Mesenchymal stem cell (in vitro differentiated cells and primary cell): Measurements from ENCODE around the gene ZNF417.
"Not testable (repeated sequence)": the region's sequence is repeated elsewhere in the genome, so short reads cannot be mapped to it uniquely, and the experiment has no call there.

Source experiments
- DNase-seq: peaks from one replicate; pipeline ENCODE4 v3.0.0-alpha.2; 2013
- H2AFZ ChIP-seq: one replicate; pipeline ENCODE4 v1.6.1; 2013; ENCODE audit warnings: low read depth, mild to moderate bottlenecking, control low read depth, inconsistent platforms, low read length, moderate library complexity
- H2AK5ac ChIP-seq: 2 replicates; pipeline ENCODE4 v1.6.1; 2013; ENCODE audit warnings: low read length, moderate library complexity, mild to moderate bottlenecking, inconsistent platforms; ENCODE audit not compliant: severe bottlenecking
- H2BK120ac ChIP-seq: one replicate; pipeline ENCODE4 v1.6.1; 2013; ENCODE audit warnings: low read depth, mild to moderate bottlenecking, inconsistent platforms, low read length, moderate library complexity
- H2BK12ac ChIP-seq, 2 experiments: one replicate each; pipeline ENCODE4 v1.6.1; 2013; ENCODE audit warnings: inconsistent platforms in 2 of 2, low read length in 2 of 2, mild to moderate bottlenecking in 2 of 2, moderate library complexity in 2 of 2, control low read depth in 1 of 2
- H2BK15ac ChIP-seq: one replicate; pipeline ENCODE4 v1.6.1; 2013; ENCODE audit warnings: mild to moderate bottlenecking, low read depth, inconsistent platforms; ENCODE audit not compliant: poor library complexity, severe bottlenecking
- H2BK5ac ChIP-seq: 2 replicates; pipeline ENCODE4 v1.6.1; 2013; ENCODE audit warnings: low read depth, mild to moderate bottlenecking, low read length, control low read depth, inconsistent platforms; ENCODE audit not compliant: poor library complexity, severe bottlenecking
- H3K14ac ChIP-seq, 2 experiments: one replicate each; pipeline ENCODE4 v1.6.1; 2013; ENCODE audit warnings: inconsistent platforms in 2 of 2, low read length in 2 of 2, control low read depth in 1 of 2, mild to moderate bottlenecking in 1 of 2, moderate library complexity in 1 of 2
- H3K18ac ChIP-seq, 2 experiments: one replicate each; pipeline ENCODE4 v1.6.1; 2013; ENCODE audit warnings: inconsistent platforms in 2 of 2, low read length in 2 of 2, control low read depth in 1 of 2, low read depth in 1 of 2, mild to moderate bottlenecking in 1 of 2
- H3K23ac ChIP-seq, 2 experiments: one replicate each; pipeline ENCODE4 v1.6.1; 2013; ENCODE audit warnings: inconsistent platforms in 2 of 2, low read length in 2 of 2, mild to moderate bottlenecking in 2 of 2, moderate library complexity in 2 of 2, control low read depth in 1 of 2
- H3K27ac ChIP-seq: 2 replicates; pipeline ENCODE4 v1.5.1; 2013; ENCODE audit warnings: mild to moderate bottlenecking, moderate library complexity, low read length, control low read depth, inconsistent platforms; ENCODE audit not compliant: poor library complexity, severe bottlenecking
- H3K27me3 ChIP-seq, 2 experiments: 2 replicates each; pipeline versions ENCODE4 v1.6.1 to v1.7.0; 2013; ENCODE audit warnings: low read length in 2 of 2, mild to moderate bottlenecking in 2 of 2, moderate library complexity in 2 of 2, control low read depth in 1 of 2, inconsistent platforms in 1 of 2; ENCODE audit not compliant: control insufficient read depth in 1 of 2, insufficient read depth in 1 of 2
- H3K36me3 ChIP-seq, 2 experiments: 2 replicates each; pipeline versions ENCODE4 v1.6.1 to v1.7.0; 2013; ENCODE audit warnings: low read length in 2 of 2, control low read depth in 1 of 2, inconsistent platforms in 1 of 2, low read depth in 1 of 2, mild to moderate bottlenecking in 1 of 2; ENCODE audit not compliant: insufficient read depth in 2 of 2, control insufficient read depth in 1 of 2
- H3K4ac ChIP-seq, 2 experiments: one replicate each; pipeline ENCODE4 v1.6.1; 2013; ENCODE audit warnings: inconsistent platforms in 2 of 2, low read length in 2 of 2, mild to moderate bottlenecking in 2 of 2, moderate library complexity in 2 of 2, control low read depth in 1 of 2, low read depth in 1 of 2
- H3K4me1 ChIP-seq: 2 replicates; pipeline ENCODE4 v1.6.1; 2013; ENCODE audit warnings: low read depth, low read length, control low read depth; ENCODE audit not compliant: control insufficient read depth, insufficient read depth
- H3K4me2 ChIP-seq: 2 replicates; pipeline ENCODE4 v1.6.1; 2013; ENCODE audit warnings: low read length, mild to moderate bottlenecking, inconsistent platforms; ENCODE audit not compliant: poor library complexity, severe bottlenecking
- H3K4me3 ChIP-seq, 2 experiments: 2 replicates each; pipeline versions ENCODE4 v1.5.1 to v1.7.0; 2013; ENCODE audit warnings: low read length in 2 of 2, mild to moderate bottlenecking in 2 of 2, control low read depth in 1 of 2, low read depth in 1 of 2; ENCODE audit not compliant: insufficient read depth in 1 of 2
- H3K79me1 ChIP-seq: replicated peaks from 2 replicates; pipeline ENCODE4 v1.6.1; 2013; ENCODE audit warnings: mild to moderate bottlenecking, control low read depth, low read length, inconsistent platforms; ENCODE audit not compliant: poor library complexity, severe bottlenecking
- H3K9ac ChIP-seq: 2 replicates; pipeline ENCODE4 v1.7.0; 2013; ENCODE audit warnings: mild to moderate bottlenecking, low read length, moderate library complexity
- H3K9me3 ChIP-seq: 2 replicates; pipeline ENCODE4 v1.7.0; 2013; ENCODE audit warnings: mild to moderate bottlenecking, low read length; ENCODE audit not compliant: control insufficient read depth
- H4K8ac ChIP-seq: one replicate; pipeline ENCODE4 v1.6.1; 2013; ENCODE audit warnings: inconsistent platforms, mild to moderate bottlenecking, low read length, moderate library complexity
- H4K91ac ChIP-seq: one replicate; pipeline ENCODE4 v1.6.1; 2013; ENCODE audit warnings: mild to moderate bottlenecking, low read length, inconsistent platforms
- WGBS: methylation state at CpG from one replicate; pipeline ENCODE4 v1.1.7; 2013; ENCODE audit warnings: mixed read lengths; 5-methylcytosine and 5-hydroxymethylcytosine counted together

Gene ZNF417

DNA sequence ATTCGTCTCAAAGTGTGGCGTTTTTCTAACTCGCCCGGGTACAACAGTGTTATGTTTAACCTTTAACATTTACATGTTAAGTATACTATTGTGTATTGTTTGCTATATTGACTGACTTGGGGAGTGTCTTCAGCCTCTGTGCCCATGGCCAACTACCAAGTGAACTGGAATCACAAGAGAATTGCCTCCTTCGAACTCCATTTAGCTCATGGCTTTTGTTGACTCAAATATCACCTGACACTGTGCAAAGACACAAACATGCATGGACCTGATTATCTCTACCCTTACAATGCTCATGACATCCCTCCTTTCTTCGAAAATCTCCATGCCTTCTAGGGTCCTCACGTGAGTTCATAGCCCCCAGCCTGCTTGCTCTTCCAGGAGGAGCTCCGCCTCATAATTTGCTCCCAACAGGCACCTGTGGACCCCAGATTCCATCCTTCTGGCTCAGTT is 28.3 kb downstream of the ZNF417 start:
- peak overlapping the region; percentile 87 for H3K9ac ChIP-seq
- H3K4me2 ChIP-seq = peak overlapping the region; percentile 79
- peak overlapping the region; percentile 48 for H2AFZ ChIP-seq
- no peak overlapping the region for H2BK5ac ChIP-seq
- H4K91ac ChIP-seq = peak overlapping the region; percentile 92
- DNase-seq = peak; percentile 27
- H2BK120ac ChIP-seq = no peak overlapping the region
- peak overlapping the region in 1 of 2 experiments; percentile 88 for H3K18ac ChIP-seq
- H3K4me3 ChIP-seq = peak overlapping the region; percentile 84 to 87
- H3K27ac ChIP-seq = peak overlapping the region; percentile 77
- peaks cover 12% of the 10 kb centered on the region for H3K79me1 ChIP-seq
- H3K36me3 ChIP-seq = peaks cover 8 to 9% of the 10 kb centered on the region in 2 experiments
- peak overlapping the region; percentile 95 for H4K8ac ChIP-seq
- peaks cover 12% of the 10 kb centered on the region for H3K4me1 ChIP-seq
- H2BK15ac ChIP-seq = no peak overlapping the region
- peak overlapping the region in 1 of 2 experiments; percentile 63 for H2BK12ac ChIP-seq
- peaks cover 4% of the 10 kb centered on the region for H3K9me3 ChIP-seq
- 2% methylated on average over 5 of the region's 8 CpGs for WGBS
- H3K14ac ChIP-seq = peak overlapping the region in 1 of 2 experiments; percentile 50
- no peak overlapping the region for H3K23ac ChIP-seq
- H3K4ac ChIP-seq = peak overlapping the region; percentile 73 to 82
- H2AK5ac ChIP-seq = no peak overlapping the region
- H3K27me3 ChIP-seq = no peaks in the 10 kb centered on the region

GRCh38 chr19:57887195-57887941 is 29.0 kb downstream of the ZNF417 start:
- no peak overlapping the region for H2AFZ ChIP-seq
- H3K36me3 ChIP-seq = peaks cover 8 to 10% of the 10 kb centered on the region in 2 experiments
- H2BK12ac ChIP-seq = no peak overlapping the region
- H3K4ac ChIP-seq = no peak overlapping the region
- no peak overlapping the region for H2AK5ac ChIP-seq
- H2BK5ac ChIP-seq = no peak overlapping the region
- no peak overlapping the region for H4K91ac ChIP-seq
- H3K27ac ChIP-seq = no peak overlapping the region
- H3K79me1 ChIP-seq = peaks cover 12% of the 10 kb centered on the region
- peak overlapping the region in 1 of 2 experiments; percentile 84 for H3K4me3 ChIP-seq
- 20% methylated on average over 4 of the region's 6 CpGs for WGBS
- H4K8ac ChIP-seq = no peak overlapping the region
- no peak overlapping the region for H3K4me2 ChIP-seq
- H3K4me1 ChIP-seq = peaks cover 12% of the 10 kb centered on the region
- no peaks in the 10 kb centered on the region for H3K27me3 ChIP-seq
- H2BK120ac ChIP-seq = no peak overlapping the region
- no peak overlapping the region for H2BK15ac ChIP-seq
- H3K14ac ChIP-seq = no peak overlapping the region
- no peak overlapping the region for H3K23ac ChIP-seq
- H3K18ac ChIP-seq = no peak overlapping the region
- DNase-seq = peak; percentile 19
- peaks cover 4% of the 10 kb centered on the region for H3K9me3 ChIP-seq
- peak overlapping the region; percentile 87 for H3K9ac ChIP-seq

DNA sequence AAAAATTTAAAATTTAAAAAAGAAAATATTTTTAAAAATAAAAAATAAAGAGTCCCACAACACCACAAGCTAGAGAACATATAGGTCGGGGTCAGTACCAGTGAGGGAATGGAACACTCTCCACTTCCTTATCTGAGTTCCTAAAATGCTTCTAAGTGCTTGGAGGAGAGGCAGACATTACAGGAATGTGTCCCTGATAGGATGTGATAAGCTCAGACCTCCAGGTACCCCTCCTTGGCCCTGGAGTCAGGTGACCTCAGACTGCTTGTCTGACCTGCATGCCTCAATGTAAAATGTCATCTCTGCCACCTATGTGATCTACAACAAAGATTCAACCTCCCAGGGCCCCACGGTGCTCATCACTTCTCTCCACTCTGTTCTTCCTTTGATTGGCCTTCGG is 30.3 kb downstream of the ZNF417 start:
- H2BK15ac ChIP-seq = no peak overlapping the region
- H3K4me1 ChIP-seq = peaks cover 12% of the 10 kb centered on the region
- H3K27me3 ChIP-seq = no peaks in the 10 kb centered on the region
- peak overlapping the region; percentile 77 for H4K8ac ChIP-seq
- H3K36me3 ChIP-seq = peaks cover 8 to 10% of the 10 kb centered on the region in 2 experiments
- H3K9ac ChIP-seq = no peak overlapping the region
- peaks cover 12% of the 10 kb centered on the region for H3K79me1 ChIP-seq
- no peak overlapping the region for H2BK5ac ChIP-seq
- no peak overlapping the region for H3K18ac ChIP-seq
- peaks cover 4% of the 10 kb centered on the region for H3K9me3 ChIP-seq
- H3K4me2 ChIP-seq = no peak overlapping the region
- 63% methylated on average over 3 of the region's 3 CpGs for WGBS
- no peak overlapping the region for H3K14ac ChIP-seq
- H2AK5ac ChIP-seq = no peak overlapping the region
- H4K91ac ChIP-seq = no peak overlapping the region
- no peak overlapping the region for H2BK120ac ChIP-seq
- no peak overlapping the region for H3K23ac ChIP-seq
- no peak overlapping the region for H3K4me3 ChIP-seq
- no peak overlapping the region for H3K4ac ChIP-seq
- no peak for DNase-seq
- H2BK12ac ChIP-seq = no peak overlapping the region
- no peak overlapping the region for H3K27ac ChIP-seq
- H2AFZ ChIP-seq = no peak overlapping the region

DNA sequence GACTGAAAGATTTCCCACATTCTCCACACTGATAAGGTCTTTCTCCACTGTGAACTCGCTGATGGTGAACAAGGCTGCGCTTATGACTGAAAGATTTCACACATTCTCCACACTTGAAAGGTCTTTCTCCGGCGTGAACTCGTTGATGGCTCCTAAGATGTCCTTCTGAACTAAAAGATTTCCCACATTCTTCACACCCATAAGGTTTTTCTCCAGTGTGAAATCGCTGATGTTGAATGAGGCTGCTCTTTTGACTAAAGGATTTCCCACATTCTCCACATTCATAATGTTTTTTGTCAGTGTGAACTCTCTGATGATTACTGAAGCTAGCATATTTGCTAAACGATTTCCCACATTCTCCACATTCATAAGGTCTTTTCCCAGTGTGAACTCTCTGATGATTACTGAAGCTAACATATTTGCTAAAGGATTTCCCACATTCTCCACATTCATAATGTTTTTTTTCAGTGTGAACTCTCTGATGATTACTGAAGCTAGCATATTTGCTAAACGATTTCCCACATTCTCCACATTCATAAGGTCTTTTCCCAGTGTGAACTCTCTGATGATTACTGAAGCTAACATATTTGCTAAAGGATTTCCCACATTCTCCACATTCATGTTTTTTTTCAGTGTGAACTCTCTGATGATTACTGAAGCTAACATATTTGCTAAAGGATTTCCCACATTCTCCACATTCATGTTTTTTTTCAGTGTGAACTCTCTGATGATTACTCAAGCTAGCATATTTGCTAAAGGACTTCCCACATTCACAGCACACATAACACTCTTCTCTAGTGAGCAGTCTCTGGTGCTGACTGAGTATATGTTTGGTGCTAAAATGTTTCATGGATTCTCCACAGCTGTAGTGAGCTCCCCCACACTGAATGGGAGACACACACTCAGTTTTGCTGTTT is 42.3 kb downstream of the ZNF417 start:
- not testable (repeated sequence) for H3K23ac ChIP-seq, H2BK5ac ChIP-seq, H3K27ac ChIP-seq, H2AK5ac ChIP-seq, H2AFZ ChIP-seq, H2BK120ac ChIP-seq, H3K4ac ChIP-seq, H2BK12ac ChIP-seq, H4K91ac ChIP-seq, H3K4me1 ChIP-seq, H3K14ac ChIP-seq, H3K18ac ChIP-seq, H4K8ac ChIP-seq, H3K27me3 ChIP-seq, H3K4me2 ChIP-seq, H2BK15ac ChIP-seq, H3K9ac ChIP-seq
- peak; percentile 26 for DNase-seq
- peaks cover 13% of the 10 kb centered on the region for H3K79me1 ChIP-seq
- peak overlapping the region in 1 of 2 experiments; percentile 22 for H3K4me3 ChIP-seq
- WGBS = 96% methylated on average over 5 of the region's 8 CpGs
- peaks cover 85% of the 10 kb centered on the region for H3K9me3 ChIP-seq
- H3K36me3 ChIP-seq = peaks cover 38 to 39% of the 10 kb centered on the region in 2 experiments
